GM12878 (cell line): ENCODE results near the gene EXD3. TPM values are rescaled to one million over a fixed set of nuclear protein-coding genes. Genes with fewer than 3 reads are reported as not detected.

Source experiments
- ATAC-seq: fragments of 200-7000 bp; cut with Tn5 transposase; 3 replicates; pipeline ENCODE4 v1.9.1; 2020; ENCODE audit warnings: mild to moderate bottlenecking, moderate library complexity
- BruUV-seq: library from RNA; stranded (reverse); fragments of 400-500 nt; replicated peaks from 2 replicates; lab custom pipeline; 2021; lab: Mats Ljungman, UMichigan
- CTCF ChIA-PET: fragments of 300-600 bp; sonication (Branson Sonifier 250); formaldehyde crosslinking; extraction: SDS; loops from one replicate; lab custom pipeline; 2021; ENCODE audit warnings: inconsistent platforms; lab: Yijun Ruan, JAX
- POLR2A ChIA-PET: fragments of 350-600 bp; formaldehyde crosslinking; extraction: SDS; loops from one replicate; lab custom pipeline; 2021; ENCODE audit warnings: inconsistent platforms; lab: Charles Lee
- RAD21 ChIA-PET: fragments of 300-600 bp; sonication (Branson Sonifier 250); formaldehyde crosslinking; loops from one replicate; lab custom pipeline; 2023; ENCODE audit warnings: antibody characterized with exemption; ENCODE audit not compliant: unreplicated experiment; lab: Charles Lee
- SMC1A ChIA-PET: fragments of 300-600 bp; sonication (Branson Sonifier 250); formaldehyde crosslinking; loops from one replicate; lab custom pipeline; 2023; ENCODE audit not compliant: unreplicated experiment, uncharacterized antibody; lab: Charles Lee
- DNase-seq: peaks from one replicate; pipeline ENCODE4 v3.0.0-alpha.2; 2011; ENCODE audit warnings: low read depth, low spot score
- FAIRE-seq: peaks from 3 replicates; lab custom pipeline; 2011; peaks lifted over from hg19 to GRCh38; lab: Jason Lieb, UNC
- H2AFZ ChIP-seq: 2 replicates; pipeline ENCODE4 v1.6.0; 2011; ENCODE audit warnings: low read depth, low read length, control low read depth; ENCODE audit not compliant: control insufficient read depth
- H3K27ac ChIP-seq: 2 replicates; pipeline ENCODE4 v1.5.1; 2011; ENCODE audit warnings: control low read depth; ENCODE audit not compliant: control insufficient read depth, insufficient read depth
- H3K27me3 ChIP-seq, 2 experiments: replicated peaks in 1 of 2; 2 replicates each; pipeline versions ENCODE4 v1.6.0 to v1.6.1; 2011; ENCODE audit warnings: low read length in 1 of 2; ENCODE audit not compliant: control insufficient read depth in 2 of 2, insufficient read depth in 2 of 2
- H3K36me3 ChIP-seq, 2 experiments: 2 replicates each; pipeline ENCODE4 v1.5.1; 2011; ENCODE audit warnings: low read length in 1 of 2; ENCODE audit not compliant: control insufficient read depth in 2 of 2, insufficient read depth in 2 of 2
- H3K4me1 ChIP-seq: 2 replicates; pipeline ENCODE4 v1.6.1; 2011; ENCODE audit warnings: mild to moderate bottlenecking, low read length, moderate library complexity, mixed read lengths; ENCODE audit not compliant: control insufficient read depth, insufficient read depth
- H3K4me2 ChIP-seq: 2 replicates; pipeline ENCODE4 v1.6.0; 2011; ENCODE audit warnings: control low read depth; ENCODE audit not compliant: control insufficient read depth, insufficient read depth
- H3K4me3 ChIP-seq: fragments of 200-600 bp; sonication (generic); 2 replicates; pipeline ENCODE4 v1.5.1; 2016
- H3K79me2 ChIP-seq: 2 replicates; pipeline ENCODE4 v1.6.0; 2011; ENCODE audit warnings: low read length; ENCODE audit not compliant: control insufficient read depth, insufficient read depth
- H3K9ac ChIP-seq: 2 replicates; pipeline ENCODE4 v1.8.0; 2011; ENCODE audit warnings: low read length, control low read depth, mixed read lengths; ENCODE audit not compliant: control insufficient read depth, insufficient read depth
- H3K9me3 ChIP-seq: replicated peaks from 3 replicates; pipeline ENCODE4 v1.5.1; 2011; ENCODE audit warnings: mild to moderate bottlenecking, low read length; ENCODE audit not compliant: control insufficient read depth, insufficient read depth
- H4K20me1 ChIP-seq: 2 replicates; pipeline ENCODE4 v1.6.0; 2011; ENCODE audit not compliant: control insufficient read depth, insufficient read depth
- EED ChIP-seq: sonication (generic); IDR thresholded peaks from 2 replicates; pipeline ENCODE4 v1.6.1; 2016; ENCODE audit warnings: antibody characterized with exemption, low read depth
- MEF2A ChIP-seq: IDR thresholded peaks from 2 replicates; pipeline ENCODE4 v1.6.1; 2011; ENCODE audit warnings: low read depth, mild to moderate bottlenecking, low read length, moderate library complexity; ENCODE audit not compliant: insufficient read depth
- MXI1 ChIP-seq: fragments of 150-350 bp; IDR thresholded peaks from 2 replicates; pipeline ENCODE4 v1.6.1; 2011; ENCODE audit warnings: low read depth, mild to moderate bottlenecking, inconsistent platforms, low read length, improper control_type of control experiment
- RB1 ChIP-seq: fragments of 450-650 bp; formaldehyde crosslinking; IDR thresholded peaks from 2 replicates; pipeline ENCODE4 v1.6.1; 2017; ENCODE audit warnings: mild to moderate bottlenecking, borderline replicate concordance
- SMAD1 ChIP-seq: fragments of 450-650 bp; IDR thresholded peaks from 2 replicates; pipeline ENCODE4 v1.6.1; 2018; ENCODE audit warnings: mild to moderate bottlenecking, low read depth; ENCODE audit not compliant: partially characterized antibody
- SMARCA5 ChIP-seq: fragments of 450-650 bp; IDR thresholded peaks from 2 replicates; pipeline ENCODE4 v1.6.1; 2017; ENCODE audit warnings: mild to moderate bottlenecking
- SRF ChIP-seq, 2 experiments: IDR thresholded peaks; 2 replicates each; pipeline ENCODE4 v1.6.1; 2011; ENCODE audit warnings: low read depth in 2 of 2, low read length in 2 of 2, mild to moderate bottlenecking in 1 of 2, moderate library complexity in 1 of 2
- SUZ12 ChIP-seq: fragments of 200-600 bp; sonication (generic); IDR thresholded peaks from one replicate; pipeline ENCODE4 v1.6.1; 2018; ENCODE audit warnings: antibody characterized with exemption, mild to moderate bottlenecking; ENCODE audit not compliant: unreplicated experiment
- TBL1XR1 ChIP-seq: IDR thresholded peaks from 2 replicates; pipeline ENCODE4 v1.6.1; 2012; ENCODE audit warnings: low read depth, low read length, improper control_type of control experiment
- WGBS: methylation state at CpG from one replicate; pipeline ENCODE4 v1.1.6; 2016; ENCODE audit warnings: low lambda C conversion rate; ENCODE audit not compliant: insufficient replicate concordance, insufficient coverage; ENCODE audit errors: missing lambda C conversion rate; 5-methylcytosine and 5-hydroxymethylcytosine counted together
- in situ Hi-C: fragments of 300-500 bp; cut with MboI; formaldehyde crosslinking; loops from 9 replicates; pipeline ENCODE4 v1.14.3; 2018; ENCODE audit warnings: mixed read lengths
- intact Hi-C: fragments of 100-400 bp; cut with micrococcal nuclease; formaldehyde crosslinking; loops from one replicate; pipeline ENCODE4 v1.14.2; 2022; ENCODE audit not compliant: unreplicated experiment
- polyA plus RNA-seq, 11 experiments: library from polyadenylated mRNA; depleted of rRNA in 4 of 11; unstranded in 6 of 11; stranded (reverse) in 5 of 11; fragments of >200 nt; fragmentation: Nextera tagmentation in 4 of 11; fragmentation: Illumina TruSeq in 1 of 11; extraction: Ambion mirVana in 4 of 11; extraction: Trizol in 1 of 11; gene quantifications; 1 replicate in 1 of 11; 2 replicates in 10 of 11; pipeline versions ENCODE4 v1.2.1 to v1.2.3, GENCODE V29; 2011 to 2016; ENCODE audit warnings: inconsistent platforms in 2 of 11, missing spikeins in 2 of 11, low read depth in 1 of 11
- total RNA-seq, 4 experiments: library from RNA; depleted of rRNA in 3 of 4; stranded (reverse); fragments of >200 nt in 3 of 4; fragmentation: Illumina TruSeq in 1 of 4; extraction: Trizol in 1 of 4; gene quantifications; 2 replicates each; pipeline versions ENCODE4 v1.2.1 to v1.2.3, GENCODE V29; 2013 to 2021
- TF ChIP-seq, protein P1 (sequence below): fragments of 150-350 bp; IDR thresholded peaks from 2 replicates; pipeline ENCODE4 v1.6.1; 2014; ENCODE audit warnings: mild to moderate bottlenecking, low read depth, low read length
- TF ChIP-seq, protein P2 (sequence below): IDR thresholded peaks from 2 replicates; pipeline ENCODE4 v1.6.1; 2011; ENCODE audit warnings: borderline replicate concordance, low read depth, mild to moderate bottlenecking, moderate library complexity, mixed read lengths, low read length; ENCODE audit not compliant: insufficient read depth; ENCODE audit errors: extremely low read length
- TF ChIP-seq, protein P3 (sequence below): IDR thresholded peaks from 2 replicates; pipeline ENCODE4 v1.6.1; 2012; ENCODE audit warnings: low read depth, low read length, improper control_type of control experiment

The EXD3 gene
- total and polyA plus RNA-seq, 10 of the 15 experiments (the other 5 are each of a cell fraction or from before 2014, with no cell fraction given), result 0.21 to 7.1 (median 3.6) TPM

DNA sequence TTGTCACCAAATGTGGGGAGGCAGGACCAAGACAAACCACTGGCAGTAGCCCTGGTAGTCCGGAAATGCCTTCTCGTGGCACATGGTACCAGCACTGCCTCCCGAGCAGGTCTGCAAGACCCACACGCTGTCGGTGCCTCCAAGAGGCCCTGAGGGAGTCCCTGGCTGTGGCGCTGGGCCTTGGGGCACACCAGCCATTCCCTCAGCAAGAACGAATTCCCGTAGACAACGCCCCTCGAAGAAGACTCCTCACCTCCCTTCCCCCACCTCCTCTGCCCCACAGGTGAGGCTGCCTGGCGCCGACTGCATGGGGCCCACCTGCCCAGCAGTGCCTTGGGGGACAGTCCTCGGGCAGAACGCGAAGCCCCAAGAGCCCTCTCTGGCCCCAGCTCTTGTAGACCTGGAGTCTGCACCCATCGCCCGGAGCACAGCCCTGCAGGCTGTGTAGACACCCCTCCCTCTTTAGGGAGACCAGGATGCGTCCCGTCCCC is 56.0 kb downstream of the EXD3 start:
- ChIA-PET CTCF (no interaction called here), RAD21 (no interaction called here), POLR2A (no interaction called here), SMC1A (no interaction called here)
- H3K9me3 ChIP-seq, result no peaks in the 10 kb centered on the region; the same call in 1 of the 3 replicates
- no peaks in the 10 kb centered on the region for H4K20me1 ChIP-seq
- no peak for DNase-seq
- intact Hi-C loops (no loop called here), in situ Hi-C loops (no loop called here)
- no peak overlapping the region for H3K4me3 ChIP-seq
- no peaks in the 10 kb centered on the region for H3K4me1 ChIP-seq
- H3K79me2 ChIP-seq, result no peaks in the 10 kb centered on the region
- no peak overlapping the region for H3K27ac ChIP-seq
- no peak overlapping the region for H3K4me2 ChIP-seq
- H3K36me3 ChIP-seq, result no peaks in the 10 kb centered on the region
- TF ChIP-seq MEF2A, result no peak
- TF ChIP-seq, protein P1, sequence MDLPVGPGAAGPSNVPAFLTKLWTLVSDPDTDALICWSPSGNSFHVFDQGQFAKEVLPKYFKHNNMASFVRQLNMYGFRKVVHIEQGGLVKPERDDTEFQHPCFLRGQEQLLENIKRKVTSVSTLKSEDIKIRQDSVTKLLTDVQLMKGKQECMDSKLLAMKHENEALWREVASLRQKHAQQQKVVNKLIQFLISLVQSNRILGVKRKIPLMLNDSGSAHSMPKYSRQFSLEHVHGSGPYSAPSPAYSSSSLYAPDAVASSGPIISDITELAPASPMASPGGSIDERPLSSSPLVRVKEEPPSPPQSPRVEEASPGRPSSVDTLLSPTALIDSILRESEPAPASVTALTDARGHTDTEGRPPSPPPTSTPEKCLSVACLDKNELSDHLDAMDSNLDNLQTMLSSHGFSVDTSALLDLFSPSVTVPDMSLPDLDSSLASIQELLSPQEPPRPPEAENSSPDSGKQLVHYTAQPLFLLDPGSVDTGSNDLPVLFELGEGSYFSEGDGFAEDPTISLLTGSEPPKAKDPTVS, result no peak
- 66% methylated on average over 19 of the region's 19 CpGs for WGBS
- no peaks in the 10 kb centered on the region for H3K27me3 ChIP-seq
- FAIRE-seq, result no peak
- ATAC-seq, result no peak
- H2AFZ ChIP-seq, result no peak overlapping the region
- no TSS peak for BruUV-seq
- H3K9ac ChIP-seq, result no peak overlapping the region

DNA sequence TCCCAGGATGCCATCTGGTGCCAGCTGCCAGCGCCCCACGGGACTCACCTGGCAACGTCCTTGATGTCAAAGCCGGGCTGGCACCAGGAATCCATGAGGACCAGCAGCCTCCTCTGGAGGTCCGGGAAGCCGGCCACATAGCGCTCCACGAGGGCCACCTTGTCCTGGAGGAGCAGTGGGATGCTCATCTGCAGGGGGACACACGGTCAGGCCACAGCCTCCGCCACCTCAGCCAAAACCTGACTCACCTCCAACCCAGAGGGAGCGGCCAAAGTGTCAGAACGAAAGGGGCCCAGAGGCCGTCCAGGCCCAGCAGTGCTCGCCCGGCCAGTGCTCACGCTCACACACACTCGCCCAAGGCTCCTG is 56.5 kb downstream of the EXD3 start:
- H3K9me3 ChIP-seq, result no peaks in the 10 kb centered on the region; the same call in 2 of the 3 replicates
- ChIA-PET RAD21 (no interaction called here), SMC1A (no interaction called here), POLR2A (no interaction called here), CTCF (no interaction called here)
- H3K27ac ChIP-seq, result no peak overlapping the region
- no peaks in the 10 kb centered on the region for H4K20me1 ChIP-seq
- whole genome bisulfite sequencing, result 82% methylated on average over 17 of the region's 17 CpGs
- no peak overlapping the region for H3K4me2 ChIP-seq
- in situ Hi-C loops (no loop called here), intact Hi-C loops (no loop called here)
- no peaks in the 10 kb centered on the region for H3K27me3 ChIP-seq
- ATAC-seq, result no peak
- FAIRE-seq, result no peak
- no peaks in the 10 kb centered on the region for H3K36me3 ChIP-seq
- no peak for DNase-seq
- no peak overlapping the region for H2AFZ ChIP-seq
- no TSS peak for BruUV-seq
- no peak overlapping the region for H3K9ac ChIP-seq
- H3K4me3 ChIP-seq, result no peak overlapping the region
- H3K79me2 ChIP-seq, result no peaks in the 10 kb centered on the region
- no peaks in the 10 kb centered on the region for H3K4me1 ChIP-seq
- TF ChIP-seq, protein P1, result no peak
- TF ChIP-seq SRF (IDR thresholded peaks at IDR 0.05; ENCODE audit: low read depth in 2 of 2, low read length in 2 of 2) (no peak), SMAD1 (no peak), RB1 (no peak), MXI1 (no peak), SUZ12 (no peak), EED (no peak), SMARCA5 (no peak), TBL1XR1 (no peak)
- TF ChIP-seq, protein P2, sequence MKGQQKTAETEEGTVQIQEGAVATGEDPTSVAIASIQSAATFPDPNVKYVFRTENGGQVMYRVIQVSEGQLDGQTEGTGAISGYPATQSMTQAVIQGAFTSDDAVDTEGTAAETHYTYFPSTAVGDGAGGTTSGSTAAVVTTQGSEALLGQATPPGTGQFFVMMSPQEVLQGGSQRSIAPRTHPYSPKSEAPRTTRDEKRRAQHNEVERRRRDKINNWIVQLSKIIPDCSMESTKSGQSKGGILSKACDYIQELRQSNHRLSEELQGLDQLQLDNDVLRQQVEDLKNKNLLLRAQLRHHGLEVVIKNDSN, result no peak
- TF ChIP-seq, protein P3, sequence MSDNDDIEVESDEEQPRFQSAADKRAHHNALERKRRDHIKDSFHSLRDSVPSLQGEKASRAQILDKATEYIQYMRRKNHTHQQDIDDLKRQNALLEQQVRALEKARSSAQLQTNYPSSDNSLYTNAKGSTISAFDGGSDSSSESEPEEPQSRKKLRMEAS, result no peak
